ENCODE data around the gene MYF6.
"Not testable (repeated sequence)": the region's sequence is repeated elsewhere in the genome, so short reads cannot be mapped to it uniquely, and the experiment has no call there.

MYF6 gene

GRCh38 chr12:80707126-80707829, at the start of gene MYF6:
MYF6 (plus strand) TSS chr12:80707634; CDS start chr12:80707720, 86 bp downstream.
- Histone ChIP-seq H3K4me3 (ENCODE audit: insufficient read length, low read depth) (no peak within 1 kb of the TSS), H3K36me3 (ENCODE audit: insufficient read depth, insufficient read length, low read length) (no peaks in the 10 kb centered on the region), H3K4me1 (ENCODE audit: insufficient read depth, insufficient read length) (no peaks in the 10 kb centered on the region), H3K9me3 (ENCODE audit: insufficient read depth, low read length) (peaks cover 5% of the 10 kb centered on the region; the same call in 1 of the 2 replicates), H3K27me3 (ENCODE audit: insufficient read depth, insufficient read length) (no peaks in the 10 kb centered on the region), H3K9ac (ENCODE audit: insufficient read length, low read depth) (no peak within 1 kb of the TSS)
- TF ChIP-seq SUZ12 (IDR thresholded peaks at IDR 0.05; ENCODE audit: extremely low read depth, insufficient read depth, insufficient read length) (no peak), YY1 (IDR thresholded peaks at IDR 0.05; ENCODE audit: insufficient read depth, insufficient read length) (no peak), ZNF274 (IDR thresholded peaks at IDR 0.05; ENCODE audit: low read depth, low read length) (no peak)
- no peak for DNase-seq (ENCODE audit: low read depth, low spot score)

DNA sequence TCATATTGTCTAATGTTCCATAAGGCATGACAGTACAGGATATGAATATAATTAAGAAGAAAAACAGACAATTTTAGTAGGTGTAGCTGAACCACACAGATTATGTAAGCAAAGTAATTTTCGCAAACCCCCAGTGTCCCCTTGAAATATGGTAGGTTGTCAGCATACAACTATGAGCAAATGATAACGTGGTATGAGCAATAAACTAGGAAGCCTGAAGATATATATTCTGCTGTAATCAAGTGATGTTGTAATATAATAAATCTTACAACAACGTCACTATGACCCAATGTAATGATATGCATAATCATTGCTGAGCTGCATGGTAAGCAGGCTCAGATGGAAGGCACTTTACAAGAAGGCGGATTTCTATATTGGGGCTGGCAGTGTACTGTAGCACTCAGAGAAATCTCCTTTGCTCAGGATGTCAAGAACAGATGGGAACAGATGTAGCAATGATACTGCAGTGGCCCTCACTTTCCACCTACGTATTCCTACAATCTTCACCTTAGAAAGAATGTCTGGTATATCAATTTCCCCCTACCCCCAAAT, 47.8 kb upstream of the MYF6 start:
- no peak overlapping the region for H3K9ac ChIP-seq (ENCODE audit: insufficient read length, low read depth)

DNA sequence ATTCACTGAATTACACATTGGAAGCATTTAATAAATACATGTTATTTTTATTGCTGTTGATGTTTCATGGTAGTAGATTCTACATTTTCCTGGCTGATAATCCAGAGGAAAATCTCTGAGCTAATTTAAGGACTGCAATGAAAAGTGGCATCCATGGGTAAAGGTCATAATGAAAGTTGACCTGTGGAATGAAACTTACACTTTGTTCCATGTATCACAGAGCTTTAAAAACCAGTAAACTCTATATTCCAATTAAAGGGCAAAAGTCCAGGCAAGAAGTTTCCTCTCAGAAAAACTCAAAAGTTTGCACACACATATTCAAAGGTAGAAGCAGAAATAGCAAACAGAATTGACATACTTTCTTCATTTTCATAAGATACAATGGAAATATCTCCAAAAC, 44.8 kb upstream of the MYF6 start:
- Histone ChIP-seq H3K27me3 (ENCODE audit: insufficient read depth, insufficient read length) (no peaks in the 10 kb centered on the region), H3K9ac (ENCODE audit: insufficient read length, low read depth) (no peak overlapping the region), H3K4me1 (ENCODE audit: insufficient read depth, insufficient read length) (no peaks in the 10 kb centered on the region), H3K36me3 (ENCODE audit: insufficient read depth, insufficient read length, low read length) (no peaks in the 10 kb centered on the region), H3K9me3 (ENCODE audit: insufficient read depth, low read length) (no peaks in the 10 kb centered on the region), H3K4me3 (ENCODE audit: insufficient read length, low read depth) (no peak overlapping the region)
- no peak for DNase-seq (ENCODE audit: low read depth, low spot score)
- TF ChIP-seq ZNF274 (IDR thresholded peaks at IDR 0.05; ENCODE audit: low read depth, low read length) (no peak), YY1 (IDR thresholded peaks at IDR 0.05; ENCODE audit: insufficient read depth, insufficient read length) (no peak), SUZ12 (IDR thresholded peaks at IDR 0.05; ENCODE audit: extremely low read depth, insufficient read depth, insufficient read length) (no peak)

More for the DNA sequence above, 47.8 kb upstream of the MYF6 start:
- no peak for TF ChIP-seq SUZ12 (IDR thresholded peaks at IDR 0.05; ENCODE audit: extremely low read depth, insufficient read depth, insufficient read length)
- no peak for TF ChIP-seq YY1 (IDR thresholded peaks at IDR 0.05; ENCODE audit: insufficient read depth, insufficient read length)
- no peak for TF ChIP-seq ZNF274 (IDR thresholded peaks at IDR 0.05; ENCODE audit: low read depth, low read length)
- no peaks in the 10 kb centered on the region for H3K9me3 ChIP-seq (ENCODE audit: insufficient read depth, low read length)
- H3K4me3 ChIP-seq (ENCODE audit: insufficient read length, low read depth), result no peak overlapping the region
- no peaks in the 10 kb centered on the region for H3K4me1 ChIP-seq (ENCODE audit: insufficient read depth, insufficient read length)
- DNase-seq (ENCODE audit: low read depth, low spot score), result no peak
- no peaks in the 10 kb centered on the region for H3K36me3 ChIP-seq (ENCODE audit: insufficient read depth, insufficient read length, low read length)
- H3K27me3 ChIP-seq (ENCODE audit: insufficient read depth, insufficient read length), result no peaks in the 10 kb centered on the region

- Histone ChIP-seq H3K36me3 (ENCODE audit: insufficient read depth, insufficient read length, low read length) (no peaks in the 10 kb centered on the region), H3K4me3 (ENCODE audit: insufficient read length, low read depth) (no peak overlapping the region), H3K9ac (ENCODE audit: insufficient read length, low read depth) (no peak overlapping the region), H3K4me1 (ENCODE audit: insufficient read depth, insufficient read length) (no peaks in the 10 kb centered on the region), H3K9me3 (ENCODE audit: insufficient read depth, low read length) (no peaks in the 10 kb centered on the region), H3K27me3 (ENCODE audit: insufficient read depth, insufficient read length) (no peaks in the 10 kb centered on the region)
- no peak for DNase-seq (ENCODE audit: low read depth, low spot score)
- no peak for TF ChIP-seq YY1 (IDR thresholded peaks at IDR 0.05; ENCODE audit: insufficient read depth, insufficient read length)
- no peak for TF ChIP-seq ZNF274 (IDR thresholded peaks at IDR 0.05; ENCODE audit: low read depth, low read length)
- TF ChIP-seq SUZ12 (IDR thresholded peaks at IDR 0.05; ENCODE audit: extremely low read depth, insufficient read depth, insufficient read length), result no peak
Measured at GRCh38 chr12:80670214-80670613, 37.2 kb upstream of the MYF6 start.

GRCh38 chr12:80676042-80676636, 31.3 kb upstream of the MYF6 start:
- not testable (repeated sequence) for H3K4me3 ChIP-seq (ENCODE audit: insufficient read length, low read depth); DNase-seq (ENCODE audit: low read depth, low spot score); H3K27me3 ChIP-seq (ENCODE audit: insufficient read depth, insufficient read length); H3K9me3 ChIP-seq (ENCODE audit: insufficient read depth, low read length); H3K4me1 ChIP-seq (ENCODE audit: insufficient read depth, insufficient read length); H3K9ac ChIP-seq (ENCODE audit: insufficient read length, low read depth); H3K36me3 ChIP-seq (ENCODE audit: insufficient read depth, insufficient read length, low read length)

DNA sequence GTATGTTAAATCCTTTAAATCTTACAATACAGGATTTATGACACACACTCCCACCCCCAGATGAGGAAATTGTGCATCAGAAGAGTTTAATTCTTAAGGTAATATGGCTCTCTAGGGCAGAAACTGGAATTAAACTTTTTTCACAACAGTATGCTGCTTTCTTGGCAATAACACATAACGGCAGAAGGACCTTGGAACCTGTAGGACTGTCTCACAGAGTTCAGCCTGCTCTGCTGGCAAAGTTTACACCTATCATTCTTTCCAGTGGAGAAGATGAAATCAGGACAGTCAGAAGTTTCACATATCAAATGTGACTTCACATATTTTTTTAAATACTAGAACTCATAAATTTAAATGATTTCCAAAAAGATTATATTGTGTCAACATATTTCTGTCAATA, 30.6 kb upstream of the MYF6 start:
- Histone ChIP-seq H3K9ac (ENCODE audit: insufficient read length, low read depth) (no peak overlapping the region), H3K4me1 (ENCODE audit: insufficient read depth, insufficient read length) (no peaks in the 10 kb centered on the region), H3K4me3 (ENCODE audit: insufficient read length, low read depth) (no peak overlapping the region), H3K27me3 (ENCODE audit: insufficient read depth, insufficient read length) (no peaks in the 10 kb centered on the region), H3K36me3 (ENCODE audit: insufficient read depth, insufficient read length, low read length) (no peaks in the 10 kb centered on the region), H3K9me3 (ENCODE audit: insufficient read depth, low read length) (no peaks in the 10 kb centered on the region)
- DNase-seq (ENCODE audit: low read depth, low spot score), result no peak
- TF ChIP-seq SUZ12 (IDR thresholded peaks at IDR 0.05; ENCODE audit: extremely low read depth, insufficient read depth, insufficient read length) (no peak), YY1 (IDR thresholded peaks at IDR 0.05; ENCODE audit: insufficient read depth, insufficient read length) (no peak), ZNF274 (IDR thresholded peaks at IDR 0.05; ENCODE audit: low read depth, low read length) (no peak)

DNA sequence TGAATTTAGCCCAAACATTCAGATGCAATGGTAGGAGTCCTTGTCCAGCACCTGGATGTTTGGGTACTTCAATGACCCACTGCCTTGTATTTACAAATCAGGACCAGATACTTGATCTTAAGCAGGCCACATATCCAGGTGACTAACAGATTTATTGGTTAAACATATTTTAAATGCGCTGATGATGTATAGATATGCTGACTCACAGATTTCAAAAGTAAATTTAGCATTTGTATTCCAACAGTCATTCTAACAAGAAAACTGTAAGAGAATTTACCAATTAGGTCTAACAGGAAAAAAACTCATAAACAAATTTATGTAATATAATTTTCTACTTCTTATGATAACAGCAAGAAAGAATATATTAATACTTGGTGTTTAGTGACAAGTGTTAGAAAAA, 29.4 kb upstream of the MYF6 start:
- DNase-seq (ENCODE audit: low read depth, low spot score), result no peak
- Histone ChIP-seq H3K36me3 (ENCODE audit: insufficient read depth, insufficient read length, low read length) (no peaks in the 10 kb centered on the region), H3K27me3 (ENCODE audit: insufficient read depth, insufficient read length) (no peaks in the 10 kb centered on the region), H3K9me3 (ENCODE audit: insufficient read depth, low read length) (no peaks in the 10 kb centered on the region), H3K4me3 (ENCODE audit: insufficient read length, low read depth) (no peak overlapping the region), H3K9ac (ENCODE audit: insufficient read length, low read depth) (no peak overlapping the region), H3K4me1 (ENCODE audit: insufficient read depth, insufficient read length) (no peaks in the 10 kb centered on the region)
- TF ChIP-seq YY1 (IDR thresholded peaks at IDR 0.05; ENCODE audit: insufficient read depth, insufficient read length) (no peak), ZNF274 (IDR thresholded peaks at IDR 0.05; ENCODE audit: low read depth, low read length) (no peak), SUZ12 (IDR thresholded peaks at IDR 0.05; ENCODE audit: extremely low read depth, insufficient read depth, insufficient read length) (no peak)
